Activated CD4-positive, alpha-beta memory T cell treated with anti-CD3 and anti-CD28 coated beads for 36 hours (primary cell): ENCODE measurements around the gene GPR83. TPM values are rescaled to one million over a fixed set of nuclear protein-coding genes. Genes with fewer than 3 reads are reported as not detected.
"Not testable (repeated sequence)": the region's sequence is repeated elsewhere in the genome, so short reads cannot be mapped to it uniquely, and the experiment has no call there.

Source experiments
- CTCF ChIA-PET: fragments of 350-600 bp; sonication (Branson Sonifier 250); formaldehyde crosslinking; loops from one replicate; lab custom pipeline; 2021; ENCODE audit warnings: antibody characterized with exemption, inconsistent platforms; lab: Charles Lee
- POLR2A ChIA-PET: fragments of 350-600 bp; sonication (Branson Sonifier 250); formaldehyde crosslinking; loops from one replicate; lab custom pipeline; 2021; ENCODE audit warnings: antibody characterized with exemption; lab: Charles Lee
- DNase-seq: peaks from one replicate; pipeline ENCODE4 v3.0.0-alpha.2; 2020
- H3K27ac Mint-ChIP-seq: one replicate; pipeline ENCODE4 v1.8.0; 2021; ENCODE audit warnings: mixed read lengths
- H3K27me3 Mint-ChIP-seq: one replicate; pipeline ENCODE4 v1.8.0; 2021; ENCODE audit warnings: mixed read lengths
- H3K36me3 Mint-ChIP-seq: one replicate; pipeline ENCODE4 v1.8.0; 2021; ENCODE audit warnings: mixed read lengths
- H3K4me1 Mint-ChIP-seq: one replicate; pipeline ENCODE4 v1.8.0; 2021; ENCODE audit warnings: low read depth, mixed read lengths
- H3K4me3 Mint-ChIP-seq: one replicate; pipeline ENCODE4 v1.8.0; 2021; ENCODE audit warnings: mild to moderate bottlenecking, mixed read lengths
- H3K9me3 Mint-ChIP-seq: one replicate; pipeline ENCODE4 v1.8.0; 2021; ENCODE audit warnings: mixed read lengths
- intact Hi-C: fragments of 100-400 bp; cut with micrococcal nuclease; formaldehyde crosslinking; loops from one replicate; pipeline ENCODE4 v1.15.1; 2023
- total RNA-seq, 2 experiments: library from RNA; stranded (reverse); gene quantifications; one replicate each; pipeline ENCODE4 v1.2.3, GENCODE V29; 2021

The GPR83 gene
- total RNA-seq, 2 experiments from 2014 or later, result not detected

- H3K27me3 Mint-ChIP-seq, result peaks cover 18% of the 10 kb centered on the region
- CTCF ChIA-PET, result interaction anchor here (0.7 kb wide), 1 partner anchor 12 kb away, joined by 4 read pairs; no protein-coding TSS in a partner anchor
- H3K9me3 Mint-ChIP-seq, result peaks cover 50% of the 10 kb centered on the region
- H3K4me1 Mint-ChIP-seq, result peaks cover 7% of the 10 kb centered on the region
- intact Hi-C loops, result no loop called here
- POLR2A ChIA-PET, result no interaction called here
- H3K36me3 Mint-ChIP-seq, result peaks cover 19% of the 10 kb centered on the region
- H3K4me3 Mint-ChIP-seq, result no peak overlapping the region
- no peak for DNase-seq
- H3K27ac Mint-ChIP-seq, result no peak overlapping the region
Observed at GRCh38 chr11:94405062-94405833, 4.0 kb upstream of the GPR83 start.

GRCh38 chr11:94402355-94402754 is 1.1 kb upstream of the GPR83 start:
- H3K36me3 Mint-ChIP-seq, result peaks cover under 1% of the 10 kb centered on the region
- no peak overlapping the region for H3K27ac Mint-ChIP-seq
- no peak overlapping the region for H3K4me3 Mint-ChIP-seq
- CTCF ChIA-PET, result no interaction called here
- peaks cover 25% of the 10 kb centered on the region for H3K9me3 Mint-ChIP-seq
- POLR2A ChIA-PET, result no interaction called here
- H3K4me1 Mint-ChIP-seq, result peaks cover 7% of the 10 kb centered on the region
- intact Hi-C loops, result no loop called here
- H3K27me3 Mint-ChIP-seq, result peaks cover 42% of the 10 kb centered on the region
- DNase-seq, result no peak

- H3K4me3 Mint-ChIP-seq, result no peak overlapping the region
- peaks cover 7% of the 10 kb centered on the region for H3K4me1 Mint-ChIP-seq
- intact Hi-C loops, result no loop called here
- ChIA-PET CTCF (no interaction called here), POLR2A (no interaction called here)
- H3K27me3 Mint-ChIP-seq, result peaks cover 42% of the 10 kb centered on the region
- DNase-seq, result no peak
- no peaks in the 10 kb centered on the region for H3K36me3 Mint-ChIP-seq
- H3K27ac Mint-ChIP-seq, result no peak overlapping the region
- peaks cover 21% of the 10 kb centered on the region for H3K9me3 Mint-ChIP-seq
Observed at GRCh38 chr11:94401773-94402265, 600 bp upstream of the GPR83 start.

- no peak overlapping the region for H3K27ac Mint-ChIP-seq
- POLR2A ChIA-PET, result no interaction called here
- no peaks in the 10 kb centered on the region for H3K36me3 Mint-ChIP-seq
- H3K9me3 Mint-ChIP-seq, result peaks cover 9% of the 10 kb centered on the region
- intact Hi-C loops, result no loop called here
- peaks cover 42% of the 10 kb centered on the region for H3K27me3 Mint-ChIP-seq
- no peak overlapping the region for H3K4me3 Mint-ChIP-seq
- CTCF ChIA-PET, result no interaction called here
- H3K4me1 Mint-ChIP-seq, result peaks cover 7% of the 10 kb centered on the region
- no peak for DNase-seq
Observed at GRCh38 chr11:94400457-94400838, 771 bp downstream of the GPR83 start.

GRCh38 chr11:94400050-94400449 is 1.2 kb downstream of the GPR83 start:
- DNase-seq, result no peak
- ChIA-PET CTCF (no interaction called here), POLR2A (no interaction called here)
- Mint-ChIP-seq H3K4me3 (no peak overlapping the region), H3K4me1 (peaks cover 7% of the 10 kb centered on the region), H3K27ac (no peak overlapping the region), H3K27me3 (peaks cover 42% of the 10 kb centered on the region), H3K36me3 (no peaks in the 10 kb centered on the region), H3K9me3 (peaks cover 6% of the 10 kb centered on the region)
- intact Hi-C loops, result no loop called here

- POLR2A ChIA-PET, result no interaction called here
Observed at GRCh38 chr11:94398101-94398500, 3.1 kb downstream of the GPR83 start.

GRCh38 chr11:94396282-94396681 is 4.9 kb downstream of the GPR83 start:
- peaks cover 7% of the 10 kb centered on the region for H3K4me1 Mint-ChIP-seq
- no peaks in the 10 kb centered on the region for H3K9me3 Mint-ChIP-seq
- DNase-seq, result no peak
- intact Hi-C loops, result no loop called here
- ChIA-PET POLR2A (no interaction called here), CTCF (no interaction called here)
- no peaks in the 10 kb centered on the region for H3K36me3 Mint-ChIP-seq
- no peak overlapping the region for H3K4me3 Mint-ChIP-seq
- H3K27ac Mint-ChIP-seq, result no peak overlapping the region
- H3K27me3 Mint-ChIP-seq, result peaks cover 31% of the 10 kb centered on the region

More at GRCh38 chr11:94398101-94398500, 3.1 kb downstream of the GPR83 start:
- Mint-ChIP-seq H3K4me1 (peaks cover 7% of the 10 kb centered on the region), H3K36me3 (no peaks in the 10 kb centered on the region), H3K9me3 (peaks cover 2% of the 10 kb centered on the region), H3K27me3 (peaks cover 42% of the 10 kb centered on the region), H3K4me3 (no peak overlapping the region), H3K27ac (no peak overlapping the region)
- intact Hi-C loops, result no loop called here
- no peak for DNase-seq
- CTCF ChIA-PET, result no interaction called here

GRCh38 chr11:94391937-94392336 is 9.3 kb downstream of the GPR83 start:
- H3K4me3 Mint-ChIP-seq, CTCF ChIA-PET, DNase-seq, H3K9me3 Mint-ChIP-seq, intact Hi-C loops, H3K27me3 Mint-ChIP-seq, H3K4me1 Mint-ChIP-seq, H3K36me3 Mint-ChIP-seq, POLR2A ChIA-PET, H3K27ac Mint-ChIP-seq: not testable (repeated sequence)

- Mint-ChIP-seq H3K4me3 (no peak overlapping the region), H3K9me3 (no peaks in the 10 kb centered on the region), H3K4me1 (no peaks in the 10 kb centered on the region), H3K27ac (no peak overlapping the region), H3K36me3 (no peaks in the 10 kb centered on the region), H3K27me3 (no peaks in the 10 kb centered on the region)
- ChIA-PET CTCF (no interaction called here), POLR2A (no interaction called here)
- no peak for DNase-seq
- intact Hi-C loops, result no loop called here
Observed at GRCh38 chr11:94379613-94380012, 21.6 kb downstream of the GPR83 start.

- intact Hi-C loops, result no loop called here
- no peak for DNase-seq
- Mint-ChIP-seq H3K4me1 (no peaks in the 10 kb centered on the region), H3K4me3 (no peak overlapping the region), H3K27ac (no peak overlapping the region), H3K27me3 (no peaks in the 10 kb centered on the region), H3K9me3 (peaks cover 4% of the 10 kb centered on the region), H3K36me3 (no peaks in the 10 kb centered on the region)
- POLR2A ChIA-PET, result interaction anchor here (0.6 kb wide), 1 partner anchor 690 kb away, joined by 4 read pairs; no protein-coding TSS in a partner anchor
- CTCF ChIA-PET, result no interaction called here
Observed at GRCh38 chr11:94376841-94377240, 24.4 kb downstream of the GPR83 start.

GRCh38 chr11:94370576-94370975 is 30.6 kb downstream of the GPR83 start:
- CTCF ChIA-PET, H3K36me3 Mint-ChIP-seq, DNase-seq, intact Hi-C loops, H3K27ac Mint-ChIP-seq, H3K9me3 Mint-ChIP-seq, POLR2A ChIA-PET, H3K27me3 Mint-ChIP-seq, H3K4me3 Mint-ChIP-seq, H3K4me1 Mint-ChIP-seq: not testable (repeated sequence)

- H3K27ac Mint-ChIP-seq, H3K27me3 Mint-ChIP-seq, CTCF ChIA-PET, intact Hi-C loops, H3K4me3 Mint-ChIP-seq, DNase-seq, H3K9me3 Mint-ChIP-seq, H3K4me1 Mint-ChIP-seq, POLR2A ChIA-PET, H3K36me3 Mint-ChIP-seq: not testable (repeated sequence)
Observed at GRCh38 chr11:94350850-94351563, 50.2 kb downstream of the GPR83 start.
